Progenitor cell of endocrine pancreas (in vitro differentiated cells): Measurements from ENCODE around the gene GPR15LG. TPM values are rescaled to one million over a fixed set of nuclear protein-coding genes. Genes with fewer than 3 reads are reported as not detected.

Experiments used
- DNase-seq: peaks from one replicate; pipeline ENCODE4 v3.0.0; 2021; ENCODE audit warnings: low spot score; ENCODE audit not compliant: unreplicated experiment
- H3K27ac Mint-ChIP-seq: 2 replicates; pipeline ENCODE4 v1.8.0; 2021; ENCODE audit warnings: mild to moderate bottlenecking, moderate library complexity, mixed read lengths
- H3K27me3 Mint-ChIP-seq: 2 replicates; pipeline ENCODE4 v1.8.0; 2021; ENCODE audit warnings: mixed read lengths
- H3K36me3 Mint-ChIP-seq: 2 replicates; pipeline ENCODE4 v1.8.0; 2022; ENCODE audit warnings: mixed read lengths; ENCODE audit not compliant: insufficient read depth
- H3K4me1 Mint-ChIP-seq: 2 replicates; pipeline ENCODE4 v1.8.0; 2021; ENCODE audit warnings: low read depth, mixed read lengths
- H3K4me3 Mint-ChIP-seq: 2 replicates; pipeline ENCODE4 v1.8.0; 2021; ENCODE audit warnings: low read depth, mild to moderate bottlenecking, moderate library complexity, mixed read lengths
- H3K9me3 Mint-ChIP-seq: 2 replicates; pipeline ENCODE4 v1.8.0; 2021; ENCODE audit warnings: low read depth, mixed read lengths
- CTCF ChIP-seq: fragments of 200-600 bp; sonication (generic); IDR thresholded peaks from one replicate; pipeline ENCODE4 v1.5.0; 2021; ENCODE audit warnings: antibody characterized with exemption, mild to moderate bottlenecking; ENCODE audit not compliant: unreplicated experiment
- total RNA-seq: library from RNA; stranded (reverse); gene quantifications from 2 replicates; pipeline ENCODE4 v1.2.1, GENCODE V29; 2021

GPR15LG gene
- total RNA-seq, 1 donor from 2014 or later: not detected

DNA sequence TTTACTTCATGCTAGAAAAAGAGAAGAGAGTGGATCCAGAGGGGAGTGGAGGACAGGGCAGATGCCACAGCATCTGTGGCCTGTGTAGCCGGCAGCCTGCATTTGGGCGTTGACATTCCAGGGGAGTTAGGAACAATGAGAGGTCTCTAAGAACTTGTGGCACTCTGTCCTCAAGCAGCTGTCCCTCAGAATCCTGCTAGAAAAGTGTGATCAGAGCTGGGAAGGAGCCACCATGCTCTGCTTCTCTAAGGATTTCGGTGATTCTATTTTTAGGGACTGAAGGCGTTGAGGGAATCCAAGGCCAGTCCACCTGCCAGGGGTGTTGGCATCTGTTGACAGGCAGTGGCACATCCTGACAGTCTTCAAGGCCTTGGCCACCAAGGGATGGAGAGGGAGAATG is 44.1 kb downstream of the GPR15LG start:
- DNase-seq: no peak
- TF ChIP-seq CTCF: no peak
- no peaks in the 10 kb centered on the region for H3K36me3 Mint-ChIP-seq
- H3K27me3 Mint-ChIP-seq: peaks cover 14% of the 10 kb centered on the region
- H3K4me1 Mint-ChIP-seq: no peaks in the 10 kb centered on the region
- no peak overlapping the region for H3K4me3 Mint-ChIP-seq
- no peaks in the 10 kb centered on the region for H3K9me3 Mint-ChIP-seq
- no peak overlapping the region for H3K27ac Mint-ChIP-seq

DNA sequence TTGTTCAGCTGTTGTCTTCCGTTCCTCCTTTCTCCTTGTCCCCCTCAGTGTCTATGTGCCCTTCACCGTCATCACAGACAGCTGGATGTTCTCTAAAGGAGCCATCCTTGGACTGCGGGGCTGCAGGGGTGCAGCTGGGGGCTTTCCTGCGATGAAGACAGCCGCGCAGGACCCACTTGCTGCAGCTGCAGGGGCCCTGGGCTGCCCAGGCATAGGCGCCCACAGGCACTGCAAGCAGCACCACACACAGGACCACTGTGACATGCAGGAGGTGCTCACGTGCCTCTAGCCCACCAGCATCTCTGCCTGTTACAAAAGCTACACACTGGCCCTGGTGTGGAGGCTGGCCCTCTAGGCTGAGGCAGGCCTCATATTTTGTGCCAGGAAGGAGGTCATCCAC is 48.3 kb downstream of the GPR15LG start:
- no peak for DNase-seq
- no peaks in the 10 kb centered on the region for H3K9me3 Mint-ChIP-seq
- H3K27me3 Mint-ChIP-seq: peaks cover 30% of the 10 kb centered on the region
- TF ChIP-seq CTCF: no peak
- no peaks in the 10 kb centered on the region for H3K4me1 Mint-ChIP-seq
- no peak overlapping the region for H3K27ac Mint-ChIP-seq
- H3K4me3 Mint-ChIP-seq: no peak overlapping the region
- H3K36me3 Mint-ChIP-seq: no peaks in the 10 kb centered on the region

GRCh38 chr10:84224411-84225028 is 50.9 kb downstream of the GPR15LG start:
- peak; percentile 61 for DNase-seq
- H3K4me3 Mint-ChIP-seq: no peak overlapping the region
- H3K4me1 Mint-ChIP-seq: no peaks in the 10 kb centered on the region
- H3K27me3 Mint-ChIP-seq: peaks cover 41% of the 10 kb centered on the region
- TF ChIP-seq CTCF: no peak
- no peaks in the 10 kb centered on the region for H3K9me3 Mint-ChIP-seq
- H3K27ac Mint-ChIP-seq: no peak overlapping the region
- no peaks in the 10 kb centered on the region for H3K36me3 Mint-ChIP-seq

DNA sequence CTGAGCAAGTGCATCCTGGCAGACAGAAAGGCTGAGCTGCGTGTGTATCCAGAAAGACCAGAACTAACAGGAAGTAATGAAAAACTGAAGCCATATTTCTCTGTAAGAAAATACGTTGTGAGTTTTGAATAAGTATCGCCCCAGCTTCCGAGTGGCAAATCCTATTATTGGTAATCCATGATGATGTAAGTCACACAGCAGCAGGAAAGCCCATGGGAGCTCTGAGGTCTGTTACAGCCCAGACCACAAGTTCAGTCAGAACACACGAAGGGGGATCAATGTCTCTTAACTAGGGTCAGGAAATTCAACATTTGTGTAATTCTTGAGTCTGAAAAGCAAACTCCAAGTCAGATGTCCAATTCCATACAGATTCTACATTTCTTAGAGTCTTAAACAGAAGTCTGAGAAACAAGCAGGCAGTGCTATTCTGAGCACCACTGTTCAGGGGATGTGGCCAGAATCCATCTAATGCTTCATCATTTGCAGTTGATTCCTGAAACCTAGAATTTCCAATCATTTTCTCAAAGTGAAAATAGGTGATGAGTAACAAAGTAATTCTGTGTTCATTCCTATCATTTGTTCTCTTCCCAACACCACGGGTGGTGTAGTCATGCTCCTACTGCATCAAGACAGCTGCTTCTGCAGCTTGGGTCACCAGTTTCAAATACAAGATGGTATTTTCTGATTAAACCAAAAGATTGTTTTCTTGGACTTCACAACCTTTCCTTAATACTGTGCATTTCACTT is 52.0 kb downstream of the GPR15LG start, which contains the start of gene LRIT2:
Gene LRIT2, minus strand, starts transcription at position 118 of the 747 bp plus-strand sequence. Its CDS starts 24 bp downstream, at position 94.
- Mint-ChIP-seq H3K27ac (no peak within 1 kb of the TSS), H3K4me3 (no peak within 1 kb of the TSS), H3K9me3 (no peaks in the 10 kb centered on the region), H3K36me3 (no peaks in the 10 kb centered on the region), H3K4me1 (no peaks in the 10 kb centered on the region), H3K27me3 (peaks cover 43% of the 10 kb centered on the region)
- no peak for DNase-seq
- no peak for TF ChIP-seq CTCF

DNA sequence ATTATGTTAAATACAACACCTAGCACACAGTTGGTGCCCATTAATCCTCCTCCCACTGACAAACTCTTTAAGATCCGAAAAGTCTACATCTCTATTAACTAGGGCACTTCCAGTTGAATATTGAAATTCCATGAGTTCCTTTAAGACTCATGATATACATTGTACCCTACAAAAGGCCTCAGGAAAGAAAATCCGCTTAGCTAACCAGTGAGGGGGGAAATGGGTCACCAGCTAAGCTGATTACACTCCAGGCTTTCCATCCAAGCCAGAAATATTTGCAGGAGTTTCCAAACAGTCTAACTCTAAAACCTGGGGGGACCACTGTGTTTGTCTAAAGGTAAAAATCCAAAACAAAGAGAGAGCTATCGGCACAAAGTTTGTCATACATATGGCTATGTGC is 53.0 kb downstream of the GPR15LG start:
- H3K4me1 Mint-ChIP-seq: no peaks in the 10 kb centered on the region
- TF ChIP-seq CTCF: no peak
- no peak overlapping the region for H3K27ac Mint-ChIP-seq
- H3K9me3 Mint-ChIP-seq: no peaks in the 10 kb centered on the region
- no peak overlapping the region for H3K4me3 Mint-ChIP-seq
- H3K36me3 Mint-ChIP-seq: no peaks in the 10 kb centered on the region
- peaks cover 37% of the 10 kb centered on the region for H3K27me3 Mint-ChIP-seq
- DNase-seq: no peak
